Mammary epithelial cell (primary cell): ENCODE measurements around the gene AMPD2.

Experiments used
- EZH2 ChIP-seq: IDR thresholded peaks from 2 replicates; pipeline ENCODE4 v1.6.1; 2012; ENCODE audit warnings: low read length, inconsistent platforms, borderline replicate concordance
- TF ChIP-seq, protein P1 (sequence below), 2 donors: IDR thresholded peaks in 1 of 2; conservative IDR thresholded peaks in 1 of 2; 2 replicates each; pipeline ENCODE4 v1.5.1; 2011 to 2012; ENCODE audit warnings: inconsistent platforms in 2 of 2, low read length in 2 of 2, mild to moderate bottlenecking in 2 of 2, control low read depth in 1 of 2, low read depth in 1 of 2; ENCODE audit not compliant: insufficient read depth in 1 of 2; ENCODE audit errors: extremely low read depth in 1 of 2

DNA sequence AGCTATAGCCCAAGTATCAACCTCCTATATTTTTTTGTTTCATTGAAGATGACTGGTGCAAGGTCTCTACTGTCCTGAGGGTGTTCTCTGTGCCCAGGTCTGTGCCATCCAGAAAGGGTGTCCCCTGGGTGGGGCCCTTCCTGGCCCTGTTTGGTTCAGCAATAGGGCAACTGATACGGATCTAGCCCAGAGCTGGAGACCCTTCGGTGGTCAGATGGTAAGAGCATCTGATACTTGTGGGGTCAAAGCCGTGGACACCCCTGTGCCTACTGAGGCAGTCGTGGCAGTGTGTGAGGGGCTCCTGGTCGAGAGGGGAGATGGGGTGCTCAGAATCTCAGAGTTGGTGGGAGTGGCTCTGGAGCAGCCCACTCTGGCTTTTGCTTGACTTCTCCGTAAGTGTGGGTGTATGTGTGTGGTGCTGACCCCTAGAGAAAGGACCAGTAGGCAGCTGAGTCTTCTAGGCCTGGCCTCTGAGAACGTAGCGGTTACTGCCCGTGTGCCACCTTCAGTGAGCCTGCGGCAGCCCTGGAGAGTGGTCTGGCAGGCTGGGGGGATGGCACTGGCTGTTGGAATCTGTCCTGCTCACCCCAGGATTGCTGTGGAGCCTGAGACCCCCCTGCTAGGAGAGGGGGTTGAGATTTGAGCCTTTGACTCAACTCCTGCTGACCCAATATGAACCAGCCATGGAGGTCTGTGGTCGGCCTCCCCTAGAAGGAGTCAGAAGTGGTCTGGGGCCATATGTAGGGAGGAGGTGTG, 2.7 kb downstream of the AMPD2 start:
- TF ChIP-seq, protein P1, sequence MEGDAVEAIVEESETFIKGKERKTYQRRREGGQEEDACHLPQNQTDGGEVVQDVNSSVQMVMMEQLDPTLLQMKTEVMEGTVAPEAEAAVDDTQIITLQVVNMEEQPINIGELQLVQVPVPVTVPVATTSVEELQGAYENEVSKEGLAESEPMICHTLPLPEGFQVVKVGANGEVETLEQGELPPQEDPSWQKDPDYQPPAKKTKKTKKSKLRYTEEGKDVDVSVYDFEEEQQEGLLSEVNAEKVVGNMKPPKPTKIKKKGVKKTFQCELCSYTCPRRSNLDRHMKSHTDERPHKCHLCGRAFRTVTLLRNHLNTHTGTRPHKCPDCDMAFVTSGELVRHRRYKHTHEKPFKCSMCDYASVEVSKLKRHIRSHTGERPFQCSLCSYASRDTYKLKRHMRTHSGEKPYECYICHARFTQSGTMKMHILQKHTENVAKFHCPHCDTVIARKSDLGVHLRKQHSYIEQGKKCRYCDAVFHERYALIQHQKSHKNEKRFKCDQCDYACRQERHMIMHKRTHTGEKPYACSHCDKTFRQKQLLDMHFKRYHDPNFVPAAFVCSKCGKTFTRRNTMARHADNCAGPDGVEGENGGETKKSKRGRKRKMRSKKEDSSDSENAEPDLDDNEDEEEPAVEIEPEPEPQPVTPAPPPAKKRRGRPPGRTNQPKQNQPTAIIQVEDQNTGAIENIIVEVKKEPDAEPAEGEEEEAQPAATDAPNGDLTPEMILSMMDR (conservative IDR thresholded peaks at IDR 0.05 in 1 of 2, IDR thresholded peaks at IDR 0.05 in 1 of 2; ENCODE audit: extremely low read depth in 1 of 2, insufficient read depth in 1 of 2, low read depth in 1 of 2, low read length in 2 of 2) = no peak
- no peak for TF ChIP-seq EZH2
